SH-SY5Y (cell line): ENCODE data around the gene CACNA2D1.

ENCODE experiments used
- GATA2 ChIP-seq: IDR thresholded peaks from 2 replicates; pipeline ENCODE4 v1.6.1; 2011; ENCODE audit warnings: mild to moderate bottlenecking, low read depth, low read length
- GATA3 ChIP-seq: IDR thresholded peaks from 2 replicates; pipeline ENCODE4 v1.6.1; 2011; ENCODE audit warnings: low read depth, mild to moderate bottlenecking, low read length, moderate library complexity

DNA sequence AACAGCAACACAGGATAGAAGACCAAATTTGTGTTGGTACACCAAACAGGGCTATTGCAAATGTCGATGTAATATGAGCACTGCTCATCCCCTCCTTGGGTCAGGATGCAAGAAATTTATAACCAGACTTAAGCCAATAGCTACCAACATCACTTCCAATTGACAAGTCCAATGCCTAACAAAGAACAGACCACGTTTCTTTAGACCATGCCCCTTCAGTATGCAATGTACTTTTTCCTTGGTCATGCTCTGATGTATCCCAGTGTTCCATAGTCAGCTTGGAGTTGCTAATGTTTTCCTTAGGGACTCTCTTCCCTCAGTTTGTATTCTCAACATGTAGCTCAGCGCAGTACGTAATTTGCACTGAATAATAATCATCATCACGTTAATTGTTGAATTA is 7.8 kb downstream of the CACNA2D1 start:
- TF ChIP-seq GATA2 (no peak), GATA3 (no peak)
